Pons (tissue), 1 donor: ENCODE results near the gene NSRP1.
A peak's percentile ranks its signal among the peaks of the same experiment; 100 is the strongest.
"Not testable (repeated sequence)": the region's sequence is repeated elsewhere in the genome, so short reads cannot be mapped to it uniquely, and the experiment has no call there.

Experiments used
- DNase-seq: peaks from one replicate; pipeline ENCODE4 v3.0.0-alpha.2; 2016; ENCODE audit warnings: low spot score

Gene NSRP1

GRCh38 chr17:30116661-30117551 is at the start of gene NSRP1:
TSS of gene NSRP1 (plus strand) at chr17:30116816. CDS start at chr17:30116844, 28 bp downstream.
- DNase-seq, result peak; percentile 88

- no peak for DNase-seq
Observed at GRCh38 chr17:30068465-30068864, 48.2 kb upstream of the NSRP1 start.

- DNase-seq, result no peak
Observed at GRCh38 chr17:30074254-30074653, 42.4 kb upstream of the NSRP1 start.

- DNase-seq, result no peak
Observed at GRCh38 chr17:30074730-30075129, 41.9 kb upstream of the NSRP1 start.

- DNase-seq, result no peak
Observed at GRCh38 chr17:30082773-30083172, 33.8 kb upstream of the NSRP1 start.

- no peak for DNase-seq
Observed at GRCh38 chr17:30084788-30085187, 31.8 kb upstream of the NSRP1 start.

GRCh38 chr17:30086896-30087295 is 29.7 kb upstream of the NSRP1 start:
- DNase-seq, result no peak

GRCh38 chr17:30087431-30087830 is 29.2 kb upstream of the NSRP1 start:
- DNase-seq, result not testable (repeated sequence)

- DNase-seq, result no peak
Observed at GRCh38 chr17:30091121-30091670, 25.4 kb upstream of the NSRP1 start.

GRCh38 chr17:30091771-30092170 is 24.8 kb upstream of the NSRP1 start:
- no peak for DNase-seq

GRCh38 chr17:30092886-30093285 is 23.7 kb upstream of the NSRP1 start:
- DNase-seq, result no peak

GRCh38 chr17:30093463-30094147 is 23.0 kb upstream of the NSRP1 start:
- DNase-seq, result peak; percentile 63

GRCh38 chr17:30095507-30096244 is 20.9 kb upstream of the NSRP1 start:
- peak; percentile 54 for DNase-seq

- no peak for DNase-seq
Observed at GRCh38 chr17:30101686-30102390, 14.8 kb upstream of the NSRP1 start.

GRCh38 chr17:30103921-30104320 is 12.7 kb upstream of the NSRP1 start:
- DNase-seq, result no peak

GRCh38 chr17:30104575-30105339 is 11.9 kb upstream of the NSRP1 start:
- DNase-seq, result peak; percentile 91

GRCh38 chr17:30112794-30113193 is 3.8 kb upstream of the NSRP1 start:
- no peak for DNase-seq

- DNase-seq, result no peak
Observed at GRCh38 chr17:30113213-30113612, 3.4 kb upstream of the NSRP1 start.

GRCh38 chr17:30116345-30116660 is 313 bp upstream of the NSRP1 start:
- DNase-seq, result no peak

- DNase-seq, result no peak
Observed at GRCh38 chr17:30117675-30118081, 1.1 kb downstream of the NSRP1 start.

- DNase-seq, result not testable (repeated sequence)
Observed at GRCh38 chr17:30118635-30119034, 2.0 kb downstream of the NSRP1 start.
